GM19467 (cell line): Measurements from ENCODE around the gene ZDHHC22.
A peak's percentile ranks its signal among the peaks of the same experiment; 100 is the strongest.
"Not testable (repeated sequence)": the region's sequence is repeated elsewhere in the genome, so short reads cannot be mapped to it uniquely, and the experiment has no call there.

Experiments used
- ATAC-seq: cut with Tn5 transposase; IDR thresholded peaks from one replicate; pipeline ENCODE4 v1.9.1; 2021; ENCODE audit warnings: mild to moderate bottlenecking, moderate library complexity; ENCODE audit not compliant: unreplicated experiment

The ZDHHC22 gene

GRCh38 chr14:77141214-77142004 is at the start of gene ZDHHC22:
ZDHHC22 (minus strand) TSS chr14:77141791; CDS start chr14:77139738, 2,053 bp downstream.
- ATAC-seq = no peak

GRCh38 chr14:77190977-77191376 is 49.4 kb upstream of the ZDHHC22 start:
- no peak for ATAC-seq

- no peak for ATAC-seq
These were observed 47.9 kb upstream of the ZDHHC22 start for GRCh38 chr14:77189479-77189878.

GRCh38 chr14:77187649-77188012 is 46.0 kb upstream of the ZDHHC22 start:
- no peak for ATAC-seq

GRCh38 chr14:77186911-77187648 is 45.5 kb upstream of the ZDHHC22 start:
- no peak for ATAC-seq

- ATAC-seq = no peak
These were observed 43.5 kb upstream of the ZDHHC22 start for GRCh38 chr14:77185093-77185465.

- ATAC-seq = no peak
These were observed 43.0 kb upstream of the ZDHHC22 start for GRCh38 chr14:77184396-77185092.

- no peak for ATAC-seq
These were observed 42.3 kb upstream of the ZDHHC22 start for GRCh38 chr14:77183896-77184295.

GRCh38 chr14:77181603-77182437 is 40.2 kb upstream of the ZDHHC22 start, which contains the start of gene TMEM63C:
TMEM63C (plus strand) TSS chr14:77181798; CDS start chr14:77218814, 37,016 bp downstream.
- ATAC-seq = peak; percentile 67

- ATAC-seq = no peak
These were observed 39.4 kb upstream of the ZDHHC22 start for GRCh38 chr14:77180726-77181602.

- ATAC-seq = no peak
These were observed 37.1 kb upstream of the ZDHHC22 start for GRCh38 chr14:77178656-77179055.

GRCh38 chr14:77177702-77178101 is 36.1 kb upstream of the ZDHHC22 start:
- no peak for ATAC-seq

- no peak for ATAC-seq
These were observed 34.3 kb upstream of the ZDHHC22 start for GRCh38 chr14:77175843-77176242.

GRCh38 chr14:77173911-77174617 is 32.5 kb upstream of the ZDHHC22 start:
- not testable (repeated sequence) for ATAC-seq

GRCh38 chr14:77172916-77173315 is 31.3 kb upstream of the ZDHHC22 start:
- no peak for ATAC-seq

GRCh38 chr14:77170045-77170444 is 28.5 kb upstream of the ZDHHC22 start:
- ATAC-seq = no peak

- no peak for ATAC-seq
These were observed 19.4 kb upstream of the ZDHHC22 start for GRCh38 chr14:77161011-77161410.

GRCh38 chr14:77158882-77159255 is 17.3 kb upstream of the ZDHHC22 start:
- ATAC-seq = no peak
